ENCODE results near the gene JUP. TPM values are rescaled to one million over a fixed set of nuclear protein-coding genes. Genes with fewer than 3 reads are reported as not detected.

The JUP gene
- total and polyA plus RNA-seq, 10 of the 15 experiments (the other 5 are each of a cell fraction or from before 2014, with no cell fraction given): 1.5 to 36.3 (median 11.6) TPM

DNA sequence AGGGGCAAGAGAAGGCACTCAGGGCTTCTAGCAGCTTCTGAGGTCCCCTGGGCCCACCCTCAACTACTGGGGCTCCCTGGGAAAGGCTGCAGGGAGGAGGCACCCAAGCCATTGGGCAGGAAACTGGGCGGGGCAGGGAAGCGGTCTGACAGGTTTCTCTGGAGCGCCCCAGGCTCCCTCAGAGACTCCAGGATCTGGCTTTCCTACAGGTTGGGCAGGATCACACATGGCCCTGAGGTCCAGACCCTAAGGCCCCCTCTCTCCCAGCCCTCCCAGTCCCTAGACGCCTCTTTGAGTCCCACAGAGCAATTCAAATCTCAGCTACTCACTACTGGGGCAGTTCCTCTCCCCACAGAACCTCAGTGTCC is 14.3 kb downstream of the JUP start:
- intact Hi-C loops (cut with micrococcal nuclease; ENCODE audit: unreplicated experiment) (no loop called here), in situ Hi-C loops (cut with MboI) (no loop called here)
- ChIA-PET SMC1A (ENCODE audit: uncharacterized antibody, unreplicated experiment) (interaction anchor here (0.7 to 2.4 kb wide), 2 partner anchors 14 to 93 kb away, joined by 3 to 8 read pairs; partner anchors contain the start of genes JUP and KLHL11), RAD21 (ENCODE audit: unreplicated experiment) (interaction anchor here (0.6 to 1.0 kb wide), 2 partner anchors 77 to 90 kb away, joined by 3 read pairs; no protein-coding TSS in a partner anchor), POLR2A (no interaction called here), CTCF (interaction anchor here (1.3 kb wide), 1 partner anchor 15 kb away, joined by 3 read pairs; the partner anchor contains the start of gene JUP)
- no peak overlapping the region for H3K4me3 ChIP-seq
- H3K36me3 ChIP-seq (ENCODE audit: control insufficient read depth in 2 of 2, insufficient read depth in 2 of 2, low read length in 1 of 2): no peaks in the 10 kb centered on the region
- 0 out of 2 replicates have a peak overlapping the region, but pooled peaks have one; percentile 35 for H3K27ac ChIP-seq (ENCODE audit: control insufficient read depth, insufficient read depth)
- no peak overlapping the region for H3K4me2 ChIP-seq (ENCODE audit: control insufficient read depth, insufficient read depth)
- FAIRE-seq (no peak), DNase-seq (ENCODE audit: low read depth, low spot score) (no peak), ATAC-seq (no peak)
- no peak for TF ChIP-seq MTA3 (IDR thresholded peaks at IDR 0.05; ENCODE audit: borderline replicate concordance, low read length)
- no peak for TF ChIP-seq POLR2AphosphoS5 (IDR thresholded peaks at IDR 0.05; ENCODE audit: low read length)
- TF ChIP-seq PAX5 (IDR thresholded peaks at IDR 0.05; ENCODE audit: borderline replicate concordance, low read depth, low read length): no peak
- TF ChIP-seq CHD4 (IDR thresholded peaks at IDR 0.05): no peak
- no peak for TF ChIP-seq KAT2A (conservative IDR thresholded peaks at IDR 0.05; ENCODE audit: control insufficient read depth, low read depth, low read length)
- no peak for TF ChIP-seq NRF1 (conservative IDR thresholded peaks at IDR 0.05; ENCODE audit: low read depth, low read length)
- no peak for TF ChIP-seq CBX5 (IDR thresholded peaks at IDR 0.05; ENCODE audit: low read depth)
- TF ChIP-seq HCFC1 (IDR thresholded peaks at IDR 0.05; ENCODE audit: low read length): no peak
- no peak for TF ChIP-seq TCF7 (IDR thresholded peaks at IDR 0.05; ENCODE audit: borderline replicate concordance)
- TF ChIP-seq, protein P1, sequence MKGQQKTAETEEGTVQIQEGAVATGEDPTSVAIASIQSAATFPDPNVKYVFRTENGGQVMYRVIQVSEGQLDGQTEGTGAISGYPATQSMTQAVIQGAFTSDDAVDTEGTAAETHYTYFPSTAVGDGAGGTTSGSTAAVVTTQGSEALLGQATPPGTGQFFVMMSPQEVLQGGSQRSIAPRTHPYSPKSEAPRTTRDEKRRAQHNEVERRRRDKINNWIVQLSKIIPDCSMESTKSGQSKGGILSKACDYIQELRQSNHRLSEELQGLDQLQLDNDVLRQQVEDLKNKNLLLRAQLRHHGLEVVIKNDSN (IDR thresholded peaks at IDR 0.05; ENCODE audit: borderline replicate concordance, extremely low read length, insufficient read depth, low read depth, low read length): no peak
- TF ChIP-seq, protein P2, sequence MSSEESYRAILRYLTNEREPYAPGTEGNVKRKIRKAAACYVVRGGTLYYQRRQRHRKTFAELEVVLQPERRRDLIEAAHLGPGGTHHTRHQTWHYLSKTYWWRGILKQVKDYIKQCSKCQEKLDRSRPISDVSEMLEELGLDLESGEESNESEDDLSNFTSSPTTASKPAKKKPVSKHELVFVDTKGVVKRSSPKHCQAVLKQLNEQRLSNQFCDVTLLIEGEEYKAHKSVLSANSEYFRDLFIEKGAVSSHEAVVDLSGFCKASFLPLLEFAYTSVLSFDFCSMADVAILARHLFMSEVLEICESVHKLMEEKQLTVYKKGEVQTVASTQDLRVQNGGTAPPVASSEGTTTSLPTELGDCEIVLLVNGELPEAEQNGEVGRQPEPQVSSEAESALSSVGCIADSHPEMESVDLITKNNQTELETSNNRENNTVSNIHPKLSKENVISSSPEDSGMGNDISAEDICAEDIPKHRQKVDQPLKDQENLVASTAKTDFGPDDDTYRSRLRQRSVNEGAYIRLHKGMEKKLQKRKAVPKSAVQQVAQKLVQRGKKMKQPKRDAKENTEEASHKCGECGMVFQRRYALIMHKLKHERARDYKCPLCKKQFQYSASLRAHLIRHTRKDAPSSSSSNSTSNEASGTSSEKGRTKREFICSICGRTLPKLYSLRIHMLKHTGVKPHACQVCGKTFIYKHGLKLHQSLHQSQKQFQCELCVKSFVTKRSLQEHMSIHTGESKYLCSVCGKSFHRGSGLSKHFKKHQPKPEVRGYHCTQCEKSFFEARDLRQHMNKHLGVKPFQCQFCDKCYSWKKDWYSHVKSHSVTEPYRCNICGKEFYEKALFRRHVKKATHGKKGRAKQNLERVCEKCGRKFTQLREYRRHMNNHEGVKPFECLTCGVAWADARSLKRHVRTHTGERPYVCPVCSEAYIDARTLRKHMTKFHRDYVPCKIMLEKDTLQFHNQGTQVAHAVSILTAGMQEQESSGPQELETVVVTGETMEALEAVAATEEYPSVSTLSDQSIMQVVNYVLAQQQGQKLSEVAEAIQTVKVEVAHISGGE (CRISPR knock-in tag; IDR thresholded peaks at IDR 0.05): no peak
- no peak for TF ChIP-seq JUND (IDR thresholded peaks at IDR 0.05; ENCODE audit: low read depth, low read length)
- TF ChIP-seq, protein P3, sequence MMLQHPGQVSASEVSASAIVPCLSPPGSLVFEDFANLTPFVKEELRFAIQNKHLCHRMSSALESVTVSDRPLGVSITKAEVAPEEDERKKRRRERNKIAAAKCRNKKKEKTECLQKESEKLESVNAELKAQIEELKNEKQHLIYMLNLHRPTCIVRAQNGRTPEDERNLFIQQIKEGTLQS (IDR thresholded peaks at IDR 0.05; ENCODE audit: borderline replicate concordance, extremely low read depth, low read depth, low read length): no peak
- TF ChIP-seq ESRRA (IDR thresholded peaks at IDR 0.05; ENCODE audit: low read length): no peak
- TF ChIP-seq CHD2 (IDR thresholded peaks at IDR 0.05; ENCODE audit: borderline replicate concordance, low read depth, low read length): no peak
- TF ChIP-seq SRF (IDR thresholded peaks at IDR 0.05; ENCODE audit: low read depth in 2 of 2, low read length in 2 of 2): no peak
- H2AFZ ChIP-seq (ENCODE audit: control insufficient read depth, low read depth, low read length): peak overlapping the region; percentile 69
- H3K4me1 ChIP-seq (ENCODE audit: control insufficient read depth, insufficient read depth, low read length): no peaks in the 10 kb centered on the region
- H3K27me3 ChIP-seq (replicated peaks in 1 of 2; ENCODE audit: control insufficient read depth in 2 of 2, insufficient read depth in 2 of 2, low read length in 1 of 2): no peaks in the 10 kb centered on the region; a peak in 1 of 4 replicates
- no peak overlapping the region for H3K9ac ChIP-seq (ENCODE audit: control insufficient read depth, insufficient read depth, low read length)
- BruUV-seq (replicated peaks): no TSS peak
- no peaks in the 10 kb centered on the region for H3K9me3 ChIP-seq (replicated peaks; ENCODE audit: control insufficient read depth, insufficient read depth, low read length)
- 30% methylated on average over 4 of the region's 4 CpGs for WGBS (ENCODE audit: insufficient coverage, insufficient replicate concordance, low lambda C conversion rate, missing lambda C conversion rate)
- peaks cover 4% of the 10 kb centered on the region for H3K79me2 ChIP-seq (ENCODE audit: control insufficient read depth, insufficient read depth, low read length)
- H4K20me1 ChIP-seq (ENCODE audit: control insufficient read depth, insufficient read depth): no peaks in the 10 kb centered on the region

Measured in GM12878 (cell line).